Skeletal muscle tissue (tissue), 4 donors: ENCODE measurements around the gene CSTPP1. TPM values are rescaled to one million over a fixed set of nuclear protein-coding genes. Genes with fewer than 3 reads are reported as not detected.

Source experiments
- H3K27ac ChIP-seq: one replicate; pipeline ENCODE4 v1.7.0; 2013; ENCODE audit warnings: mild to moderate bottlenecking, low read depth, low read length, inconsistent platforms
- H3K27me3 ChIP-seq, 3 donors: one replicate each; pipeline ENCODE4 v1.7.0; 2013; ENCODE audit warnings: low read length in 3 of 3; ENCODE audit not compliant: control insufficient read depth in 3 of 3, insufficient read depth in 3 of 3
- H3K36me3 ChIP-seq, 3 donors: one replicate each; pipeline ENCODE4 v1.7.0; 2013; ENCODE audit warnings: low read length in 3 of 3; ENCODE audit not compliant: control insufficient read depth in 3 of 3, insufficient read depth in 3 of 3
- H3K4me1 ChIP-seq, 3 donors: one replicate each; pipeline ENCODE4 v1.7.0; 2013; ENCODE audit warnings: low read length in 3 of 3, mild to moderate bottlenecking in 3 of 3; ENCODE audit not compliant: control insufficient read depth in 3 of 3, insufficient read depth in 3 of 3
- H3K4me3 ChIP-seq, 3 donors: one replicate each; pipeline ENCODE4 v1.7.0; 2013; ENCODE audit warnings: low read length in 3 of 3
- H3K9ac ChIP-seq, 3 donors: one replicate each; pipeline ENCODE4 v1.7.0; 2013; ENCODE audit warnings: low read length in 3 of 3, mild to moderate bottlenecking in 3 of 3, moderate library complexity in 2 of 3, low read depth in 1 of 3
- H3K9me3 ChIP-seq, 3 donors: one replicate each; pipeline ENCODE4 v1.7.0; 2013; ENCODE audit warnings: low read length in 3 of 3; ENCODE audit not compliant: control insufficient read depth in 3 of 3
- total RNA-seq: library from RNA; depleted of rRNA; stranded (reverse); fragments of >200 nt; gene quantifications from one replicate; pipeline ENCODE4 v1.2.3, GENCODE V29; 2014
- donor health status: Osteomylitis.

CSTPP1 gene
- total RNA-seq, 1 donor from 2014 or later: 16.7 TPM

GRCh38 chr11:46967962-46968361 lies 31.4 kb downstream of the CSTPP1 start:
- H3K4me1 ChIP-seq: no peaks in the 10 kb centered on the region
- no peaks in the 10 kb centered on the region for H3K36me3 ChIP-seq
- H3K9me3 ChIP-seq: no peaks in the 10 kb centered on the region
- H3K27ac ChIP-seq: no peak overlapping the region
- no peak overlapping the region for H3K9ac ChIP-seq
- no peaks in the 10 kb centered on the region for H3K27me3 ChIP-seq
- H3K4me3 ChIP-seq: no peak overlapping the region

GRCh38 chr11:46969379-46969778 lies 32.8 kb downstream of the CSTPP1 start:
- no peaks in the 10 kb centered on the region for H3K36me3 ChIP-seq
- no peak overlapping the region for H3K4me3 ChIP-seq
- H3K9me3 ChIP-seq: no peaks in the 10 kb centered on the region
- H3K9ac ChIP-seq: no peak overlapping the region
- no peak overlapping the region for H3K27ac ChIP-seq
- no peaks in the 10 kb centered on the region for H3K4me1 ChIP-seq
- no peaks in the 10 kb centered on the region for H3K27me3 ChIP-seq

GRCh38 chr11:46970913-46971625 lies 34.5 kb downstream of the CSTPP1 start:
- no peaks in the 10 kb centered on the region for H3K36me3 ChIP-seq
- H3K4me3 ChIP-seq: no peak overlapping the region
- H3K27me3 ChIP-seq: no peaks in the 10 kb centered on the region
- no peak overlapping the region for H3K9ac ChIP-seq
- no peaks in the 10 kb centered on the region for H3K9me3 ChIP-seq
- H3K27ac ChIP-seq: no peak overlapping the region
- no peaks in the 10 kb centered on the region for H3K4me1 ChIP-seq

- no peaks in the 10 kb centered on the region for H3K4me1 ChIP-seq
- no peaks in the 10 kb centered on the region for H3K36me3 ChIP-seq
- no peaks in the 10 kb centered on the region for H3K27me3 ChIP-seq
- no peak overlapping the region for H3K27ac ChIP-seq
- H3K9ac ChIP-seq: no peak overlapping the region
- no peaks in the 10 kb centered on the region for H3K9me3 ChIP-seq
- no peak overlapping the region for H3K4me3 ChIP-seq
Measured at GRCh38 chr11:46972343-46972742, 35.8 kb downstream of the CSTPP1 start.

GRCh38 chr11:46972821-46973220 lies 36.3 kb downstream of the CSTPP1 start:
- H3K4me3 ChIP-seq: no peak overlapping the region
- no peak overlapping the region for H3K27ac ChIP-seq
- no peaks in the 10 kb centered on the region for H3K27me3 ChIP-seq
- no peaks in the 10 kb centered on the region for H3K36me3 ChIP-seq
- no peaks in the 10 kb centered on the region for H3K9me3 ChIP-seq
- no peaks in the 10 kb centered on the region for H3K4me1 ChIP-seq
- H3K9ac ChIP-seq: no peak overlapping the region

GRCh38 chr11:46976182-46976854 lies 39.8 kb downstream of the CSTPP1 start:
- no peaks in the 10 kb centered on the region for H3K27me3 ChIP-seq
- H3K27ac ChIP-seq: no peak overlapping the region
- no peaks in the 10 kb centered on the region for H3K36me3 ChIP-seq
- no peaks in the 10 kb centered on the region for H3K9me3 ChIP-seq
- H3K4me3 ChIP-seq: no peak overlapping the region
- H3K4me1 ChIP-seq: no peaks in the 10 kb centered on the region
- no peak overlapping the region for H3K9ac ChIP-seq

- Histone ChIP-seq H3K27me3 (no peaks in the 10 kb centered on the region), H3K9me3 (no peaks in the 10 kb centered on the region), H3K36me3 (no peaks in the 10 kb centered on the region), H3K4me1 (no peaks in the 10 kb centered on the region), H3K27ac (no peak overlapping the region), H3K9ac (no peak overlapping the region), H3K4me3 (no peak overlapping the region)
Measured at GRCh38 chr11:46977038-46977813, 40.7 kb downstream of the CSTPP1 start.

GRCh38 chr11:46978005-46978491 lies 41.5 kb downstream of the CSTPP1 start:
- Histone ChIP-seq H3K27ac (no peak overlapping the region), H3K9me3 (no peaks in the 10 kb centered on the region), H3K36me3 (no peaks in the 10 kb centered on the region), H3K27me3 (no peaks in the 10 kb centered on the region), H3K4me3 (no peak overlapping the region), H3K4me1 (no peaks in the 10 kb centered on the region), H3K9ac (no peak overlapping the region)

- Histone ChIP-seq H3K27me3 (no peaks in the 10 kb centered on the region), H3K4me3 (no peak overlapping the region), H3K27ac (no peak overlapping the region), H3K9ac (no peak overlapping the region), H3K36me3 (no peaks in the 10 kb centered on the region), H3K4me1 (no peaks in the 10 kb centered on the region), H3K9me3 (no peaks in the 10 kb centered on the region)
Measured at GRCh38 chr11:46979358-46979757, 42.8 kb downstream of the CSTPP1 start.

GRCh38 chr11:46981436-46981835 lies 44.9 kb downstream of the CSTPP1 start:
- H3K9me3 ChIP-seq: no peaks in the 10 kb centered on the region
- H3K27me3 ChIP-seq: no peaks in the 10 kb centered on the region
- H3K9ac ChIP-seq: no peak overlapping the region
- no peaks in the 10 kb centered on the region for H3K36me3 ChIP-seq
- no peaks in the 10 kb centered on the region for H3K4me1 ChIP-seq
- H3K4me3 ChIP-seq: no peak overlapping the region
- no peak overlapping the region for H3K27ac ChIP-seq
